Stimulated activated CD4-positive, alpha-beta T cell treated with anti-CD3 and anti-CD28 coated beads, Interleukin-2, amount 100 ng/mL, for 48 hours (primary cell): ENCODE data around the gene RPTOR.
"Not testable (repeated sequence)": the region's sequence is repeated elsewhere in the genome, so short reads cannot be mapped to it uniquely, and the experiment has no call there.

ENCODE experiments used
- DNase-seq, 2 donors: peaks; one replicate each; pipeline ENCODE4 v3.0.0-alpha.2; 2020

The RPTOR gene

DNA sequence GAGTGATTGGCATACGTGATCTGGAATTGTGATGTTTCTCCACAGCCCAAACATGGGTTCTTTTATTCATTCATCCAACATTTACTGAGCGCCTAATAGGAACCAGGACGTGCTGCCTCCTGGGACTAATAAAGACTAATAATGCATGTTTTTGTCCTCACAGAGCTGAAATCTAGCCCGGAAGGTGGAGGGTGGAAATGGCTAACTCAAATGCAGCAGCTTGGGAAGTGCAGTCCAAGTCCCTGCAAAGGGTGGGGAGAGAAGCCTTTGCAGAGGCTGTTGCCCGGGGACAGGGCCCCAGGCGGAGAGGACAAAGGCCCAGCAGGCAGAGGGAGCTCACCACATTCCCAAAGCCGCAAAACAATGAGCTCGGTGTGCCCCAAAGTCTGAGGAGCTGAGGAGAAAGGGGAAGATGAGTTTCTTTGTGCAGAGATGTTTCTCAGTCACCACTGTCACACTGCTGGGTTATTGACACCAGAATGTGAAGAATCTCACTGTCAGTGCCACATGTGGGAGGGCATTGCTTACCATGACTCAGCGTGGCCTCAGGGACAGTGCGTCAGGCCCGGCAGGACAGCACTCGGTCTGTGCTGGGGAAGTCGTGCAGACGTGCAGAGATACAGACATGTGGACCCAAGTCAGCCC lies 328.8 kb downstream of the RPTOR start:
- no peak for DNase-seq

DNA sequence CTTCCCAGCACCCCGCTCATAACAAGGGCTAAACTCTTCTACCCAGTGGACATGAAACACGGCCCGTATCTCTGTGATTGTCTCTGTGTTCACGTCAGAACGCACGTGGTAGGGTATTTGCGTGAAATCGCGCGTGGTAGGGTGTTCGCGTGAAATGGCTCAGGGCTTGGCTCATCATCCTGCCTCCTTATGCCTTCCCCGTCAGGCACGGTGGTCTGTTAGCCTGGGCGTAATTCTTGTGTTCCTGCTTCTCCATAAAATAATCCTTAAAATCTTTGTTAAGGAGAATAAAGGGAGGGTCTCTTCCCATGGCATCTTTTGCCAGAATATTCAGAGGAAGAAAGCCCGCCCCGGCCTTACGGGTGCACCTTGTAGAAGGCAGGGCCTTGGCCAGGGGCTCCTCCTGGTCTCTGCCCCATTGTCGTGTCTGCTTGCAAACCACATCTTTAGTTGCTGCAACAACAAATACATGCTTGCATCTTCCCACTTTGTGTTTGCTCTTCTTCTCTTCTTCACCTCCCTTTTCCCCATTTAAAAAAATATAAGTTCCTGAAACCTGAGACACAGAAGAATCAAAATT lies 330.3 kb downstream of the RPTOR start:
- DNase-seq, result no peak

DNA sequence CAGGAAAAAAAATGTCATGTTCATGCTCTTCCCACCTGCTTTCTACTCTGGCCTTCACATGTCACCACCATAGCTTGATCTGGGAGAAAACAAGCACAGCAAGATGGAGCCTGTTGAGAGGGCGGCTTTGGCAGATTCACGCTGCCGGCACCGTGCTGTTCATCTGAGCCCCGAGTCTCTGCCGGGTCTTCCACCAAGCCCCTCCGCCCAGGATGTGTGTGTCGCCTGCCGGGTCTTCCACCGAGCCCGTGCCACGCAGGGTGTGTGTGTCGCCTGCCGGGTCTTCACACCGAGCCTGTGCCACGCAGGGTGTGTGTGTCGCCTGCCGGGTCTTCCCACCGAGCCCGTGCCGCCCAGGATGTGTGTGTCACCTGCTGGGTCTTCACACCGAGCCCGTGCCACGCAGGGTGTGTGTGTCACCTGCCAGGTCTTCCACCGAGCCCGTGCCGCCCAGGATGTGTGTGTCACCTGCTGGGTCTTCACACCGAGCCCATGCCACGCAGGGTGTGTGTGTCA lies 330.9 kb downstream of the RPTOR start:
- not testable (repeated sequence) for DNase-seq

DNA sequence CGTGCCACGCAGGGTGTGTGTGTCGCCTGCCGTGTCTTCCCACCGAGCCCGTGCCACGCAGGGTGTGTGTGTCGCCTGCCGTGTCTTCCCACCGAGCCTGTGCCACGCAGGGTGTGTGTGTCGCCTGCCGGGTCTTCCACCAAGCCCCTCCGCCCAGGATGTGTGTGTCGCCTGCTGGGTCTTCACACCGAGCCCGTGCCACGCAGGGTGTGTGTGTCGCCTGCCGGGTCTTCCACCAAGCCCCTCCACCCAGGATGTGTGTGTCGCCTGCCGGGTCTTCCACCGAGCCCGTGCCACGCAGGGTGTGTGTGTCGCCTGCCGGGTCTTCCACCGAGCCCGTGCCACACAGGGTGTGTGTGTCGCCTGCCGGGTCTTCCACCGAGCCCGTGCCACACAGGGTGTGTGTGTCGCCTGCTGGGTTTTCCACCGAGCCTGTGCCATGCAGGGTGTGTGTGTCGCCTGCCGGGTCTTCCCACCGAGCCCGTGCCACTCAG lies 331.9 kb downstream of the RPTOR start:
- DNase-seq, result not testable (repeated sequence)

DNA sequence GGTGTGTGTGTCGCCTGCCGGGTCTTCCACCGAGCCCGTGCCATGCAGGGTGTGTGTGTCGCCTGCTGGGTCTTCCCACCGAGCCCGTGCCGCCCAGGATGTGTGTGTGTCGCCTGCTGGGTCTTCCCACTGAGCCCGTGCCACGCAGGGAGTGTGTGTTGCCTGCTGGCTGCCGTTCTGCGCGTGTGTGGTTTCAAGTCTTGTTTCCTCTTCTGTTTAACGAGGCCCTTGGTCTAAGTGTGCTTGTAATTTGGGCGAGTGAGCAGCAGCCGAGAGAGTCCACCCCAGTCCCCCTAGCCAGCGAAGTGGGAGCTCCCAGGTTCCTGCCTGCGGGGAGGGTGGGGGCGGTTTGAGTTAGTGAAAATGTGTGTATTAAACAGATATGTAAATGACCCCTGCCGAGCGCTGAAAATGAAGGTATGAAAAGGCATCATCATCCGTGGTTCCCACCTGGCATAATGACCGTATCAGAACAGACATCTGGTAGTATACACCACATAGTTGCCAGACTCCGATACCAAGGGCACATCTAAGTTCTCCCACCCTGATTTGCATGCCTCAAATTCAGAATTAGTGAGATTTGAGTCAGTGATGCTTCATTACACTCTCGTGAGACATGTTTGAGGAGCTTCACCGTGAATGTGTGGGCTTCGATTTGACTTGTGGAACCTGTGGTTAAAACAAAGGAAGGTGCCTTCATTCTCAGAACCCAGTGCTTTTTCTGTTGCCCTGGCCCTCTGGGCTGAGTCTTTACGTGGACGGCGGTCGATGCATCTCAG lies 332.5 kb downstream of the RPTOR start:
- DNase-seq, result peak; percentile 64 to 67

DNA sequence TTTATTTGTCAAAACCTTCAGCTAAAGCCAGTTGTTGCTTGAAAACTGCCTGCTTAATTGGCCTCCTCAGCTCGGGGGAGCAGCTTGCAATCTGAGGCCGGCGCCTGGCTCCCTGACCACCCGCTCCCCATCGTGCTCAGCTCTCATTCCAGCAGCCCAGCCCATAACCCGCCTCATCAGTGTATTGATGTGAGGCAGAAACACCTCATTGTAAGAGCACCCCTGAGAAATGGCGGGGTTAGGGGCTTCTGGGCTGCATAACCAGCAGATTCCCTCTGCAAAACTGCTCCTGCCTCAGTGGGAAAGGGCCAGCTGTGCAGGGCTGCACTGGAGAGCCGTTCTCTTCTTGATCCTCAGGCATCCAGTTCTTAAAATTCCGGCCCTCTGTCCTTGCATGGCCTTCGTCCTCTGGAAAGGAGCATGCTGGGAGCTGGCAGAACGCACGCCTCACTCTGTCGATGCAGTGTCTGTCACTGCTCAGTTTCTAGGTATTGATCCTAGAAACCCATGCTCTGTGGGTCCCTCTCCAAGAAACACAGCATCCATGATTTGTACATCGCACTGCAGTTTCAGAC lies 333.2 kb downstream of the RPTOR start:
- no peak for DNase-seq

DNA sequence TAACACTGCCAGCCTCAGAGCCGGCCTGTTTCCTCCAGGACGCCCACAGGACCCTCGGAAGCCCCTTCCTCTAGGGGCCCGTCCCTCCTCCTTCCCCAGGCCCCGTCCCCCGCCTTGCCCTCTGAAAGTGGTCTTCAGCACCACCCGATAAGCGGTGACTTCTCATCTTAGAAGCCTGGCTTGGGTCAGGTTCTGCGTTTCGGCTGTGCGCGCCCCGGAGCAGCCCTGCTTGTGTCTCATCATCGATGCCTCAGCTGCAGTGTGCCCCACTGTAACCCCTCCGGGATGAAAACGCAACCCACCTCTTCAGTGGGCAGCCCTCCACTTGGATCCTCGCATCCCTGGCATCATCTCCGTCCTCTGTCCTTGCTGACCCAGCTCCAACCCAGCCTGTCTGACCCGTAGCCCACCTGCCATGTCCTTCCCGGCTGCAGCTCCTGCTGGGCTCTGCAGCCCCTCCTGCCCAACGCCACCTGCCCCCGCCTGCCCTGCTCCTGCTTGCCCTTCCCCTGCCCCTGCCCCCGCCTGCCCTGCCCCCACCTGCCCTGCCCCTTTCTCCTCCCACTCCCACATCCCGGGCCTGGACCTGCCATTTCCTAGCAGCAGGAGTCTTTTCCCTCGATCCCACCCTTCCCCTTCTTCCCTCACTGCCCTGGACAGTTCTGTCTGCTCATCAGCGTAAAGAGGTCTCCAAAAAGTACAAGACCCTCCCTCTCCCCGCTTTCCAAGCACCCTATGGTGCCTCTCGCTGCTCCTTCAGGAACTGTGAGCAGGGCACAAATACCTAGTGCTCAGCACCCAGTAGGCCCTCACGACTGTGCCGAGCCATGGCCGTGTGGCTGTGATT lies 334.5 kb downstream of the RPTOR start:
- DNase-seq, result no peak

DNA sequence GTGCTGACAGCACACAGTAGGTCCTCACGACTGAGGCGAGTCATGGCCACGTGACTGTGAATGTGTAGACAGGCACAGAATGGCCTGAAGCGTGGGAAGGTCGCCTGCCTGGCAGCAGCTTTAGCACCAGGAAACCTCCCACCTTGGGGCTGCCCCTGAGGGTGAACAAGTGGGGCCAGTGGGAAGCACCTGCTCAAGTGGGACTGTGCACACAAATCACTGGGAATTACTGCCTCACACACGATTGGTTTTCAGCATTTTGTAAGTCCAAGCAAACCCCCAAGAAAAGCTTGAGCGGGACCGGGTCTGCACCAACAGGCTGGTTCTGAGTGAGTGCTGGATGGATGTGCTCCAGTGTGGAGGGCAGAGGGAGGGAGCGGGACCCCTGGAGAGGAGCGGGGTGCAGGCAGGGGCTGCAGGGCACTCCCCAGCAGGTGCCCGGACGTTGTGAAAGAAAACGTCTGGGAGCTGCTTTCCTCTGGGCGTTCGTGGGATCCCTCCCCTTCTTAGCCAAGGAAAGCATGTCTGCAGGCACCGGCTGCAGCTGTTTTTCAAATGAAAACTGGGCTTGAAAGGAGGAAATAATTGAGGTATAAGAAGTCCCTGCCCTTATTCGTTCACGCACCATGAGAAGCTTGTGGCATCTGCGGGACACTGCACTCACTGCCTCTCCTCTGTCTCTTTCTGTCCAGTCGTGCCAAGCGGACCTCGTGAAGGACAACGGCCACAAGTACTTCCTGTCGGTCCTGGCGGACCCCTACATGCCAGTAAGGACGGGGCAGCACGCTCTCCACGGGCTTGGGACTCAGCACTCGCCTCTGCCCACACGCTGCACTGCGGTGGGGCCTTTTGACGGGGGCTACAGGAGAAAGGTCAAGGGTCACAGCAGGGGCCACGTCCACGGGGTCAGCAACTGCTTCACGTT lies 335.3 kb downstream of the RPTOR start:
- DNase-seq, result no peak

DNA sequence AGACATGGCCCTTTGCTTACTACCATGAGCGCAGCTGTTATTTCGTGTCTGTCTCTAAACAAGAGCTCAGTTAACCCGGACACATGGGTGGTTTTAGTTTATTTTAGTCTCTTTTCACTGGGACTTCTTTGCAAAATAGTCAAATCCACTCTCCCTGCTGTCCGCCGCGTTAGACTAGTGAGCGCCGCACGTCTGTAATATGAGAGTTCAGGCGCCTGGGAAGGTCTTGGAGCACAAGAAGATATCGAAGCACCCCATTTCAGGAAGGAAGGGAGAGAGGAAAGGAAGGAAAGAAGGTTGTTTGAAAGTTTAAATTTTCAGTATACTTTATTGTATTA lies 336.0 kb downstream of the RPTOR start:
- no peak for DNase-seq

DNA sequence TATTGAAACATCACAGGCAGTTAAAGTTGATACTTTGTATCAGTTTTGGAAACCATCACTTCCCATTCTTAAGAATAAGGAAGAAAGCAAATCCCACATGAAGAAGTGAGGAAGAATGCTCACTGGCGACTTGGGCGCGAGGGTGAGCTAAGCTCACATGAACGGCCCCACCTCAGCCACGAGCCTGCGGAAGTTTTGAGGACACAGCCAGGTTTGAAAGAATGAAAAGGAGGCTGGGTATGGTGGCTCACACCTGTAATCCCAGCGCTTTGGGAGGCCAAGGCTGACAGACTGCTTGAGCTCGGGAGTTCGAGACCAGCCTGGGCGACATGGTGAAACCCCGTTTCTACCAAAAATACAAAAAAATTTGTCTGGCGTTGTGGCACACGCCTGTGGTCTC lies 336.7 kb downstream of the RPTOR start:
- no peak for DNase-seq

DNA sequence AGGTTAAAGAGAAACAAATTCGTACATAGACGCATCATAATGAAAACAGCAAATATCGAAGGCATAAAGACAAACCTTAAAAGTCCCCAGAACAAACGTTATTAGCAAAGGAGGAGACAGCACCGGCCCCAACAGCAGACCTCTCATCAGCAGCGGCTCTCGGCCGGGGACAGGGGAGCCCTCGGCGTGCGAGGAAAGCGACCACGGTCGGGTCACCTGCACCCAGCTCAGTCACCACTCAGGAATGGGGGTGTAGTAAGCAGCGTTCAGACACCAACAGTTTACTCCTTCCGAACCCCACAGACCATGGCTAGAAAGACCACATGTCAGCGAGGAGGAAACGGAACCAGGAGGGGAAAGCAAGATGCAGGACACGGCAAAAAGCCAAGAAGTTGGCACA lies 337.7 kb downstream of the RPTOR start:
- no peak for DNase-seq

DNA sequence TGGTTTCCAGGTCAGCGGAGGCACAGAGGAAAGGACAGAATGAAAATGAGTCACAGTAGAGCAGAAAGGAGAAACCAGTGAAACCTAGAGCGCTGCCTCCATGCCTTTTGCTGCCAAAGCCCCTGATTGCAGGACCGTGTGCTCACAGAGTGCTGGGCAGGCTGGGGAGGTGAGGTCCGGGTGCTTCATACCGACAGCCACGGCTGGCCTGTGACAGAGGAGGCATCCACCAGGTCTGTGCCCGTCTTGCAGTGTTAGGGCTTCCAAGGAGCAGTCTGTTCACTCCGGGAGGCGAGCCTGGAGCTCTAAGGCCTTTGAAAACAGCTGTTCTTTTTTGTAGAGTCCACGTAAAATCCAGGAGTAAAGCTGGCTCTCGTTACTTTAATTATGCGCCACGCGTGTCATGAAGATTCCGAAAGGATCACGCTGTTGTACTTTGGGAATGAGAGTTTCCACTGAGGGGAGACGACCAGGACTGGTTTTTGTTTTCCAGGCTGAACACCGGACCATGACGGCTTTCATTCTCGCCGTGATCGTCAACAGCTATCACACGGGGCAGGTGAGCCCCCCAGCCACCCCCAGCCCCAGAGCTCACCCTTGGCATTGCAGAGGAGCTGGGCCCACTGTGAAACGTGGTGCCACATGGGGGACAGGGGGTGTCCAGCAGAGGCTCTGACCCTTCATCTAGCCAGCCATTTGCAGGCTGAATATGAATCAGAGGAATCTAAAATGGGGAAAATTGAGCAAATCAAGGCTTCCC lies 338.5 kb downstream of the RPTOR start:
- no peak for DNase-seq

DNA sequence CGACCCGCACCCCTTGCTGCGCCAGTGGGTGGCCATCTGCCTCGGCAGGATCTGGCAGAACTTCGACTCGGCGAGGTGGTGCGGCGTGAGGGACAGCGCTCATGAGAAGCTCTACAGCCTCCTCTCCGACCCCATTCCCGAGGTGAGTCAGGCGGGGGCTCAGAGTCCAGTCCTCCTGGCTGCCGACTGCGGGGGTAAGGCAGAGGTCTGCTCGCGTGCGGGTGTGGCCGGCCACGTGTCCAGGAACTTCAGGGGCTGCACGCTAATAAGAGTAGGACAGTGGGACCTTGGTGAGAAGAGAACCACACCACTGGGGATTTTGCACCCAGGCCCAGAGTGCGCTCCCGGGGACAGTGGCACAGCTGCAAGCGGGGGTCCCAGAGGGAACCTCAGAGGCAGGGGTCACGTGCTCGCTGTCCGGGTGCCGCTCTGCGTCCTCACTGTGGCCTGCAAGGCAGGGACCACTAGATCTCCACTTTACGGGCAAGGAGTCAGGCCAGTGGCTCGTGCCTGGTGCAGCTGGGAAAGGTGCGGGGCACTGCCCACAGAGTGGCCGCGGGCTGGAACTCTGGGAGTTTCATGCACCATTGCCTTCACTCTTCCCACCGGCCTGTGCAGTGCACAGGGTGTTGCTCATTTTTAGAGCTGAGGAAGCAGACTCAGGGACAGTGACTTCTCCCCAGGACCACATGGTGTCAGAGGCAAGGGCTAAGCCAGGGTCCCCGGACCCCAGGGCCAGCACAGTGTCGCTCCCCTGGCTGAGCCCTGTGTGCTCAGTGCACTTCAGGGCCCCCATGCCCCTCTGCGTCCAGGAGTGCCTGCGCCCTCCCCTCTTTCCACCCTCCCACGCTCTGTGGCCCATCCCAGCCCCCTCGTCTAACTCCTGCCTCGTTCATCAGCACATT lies 339.4 kb downstream of the RPTOR start:
- no peak for DNase-seq

DNA sequence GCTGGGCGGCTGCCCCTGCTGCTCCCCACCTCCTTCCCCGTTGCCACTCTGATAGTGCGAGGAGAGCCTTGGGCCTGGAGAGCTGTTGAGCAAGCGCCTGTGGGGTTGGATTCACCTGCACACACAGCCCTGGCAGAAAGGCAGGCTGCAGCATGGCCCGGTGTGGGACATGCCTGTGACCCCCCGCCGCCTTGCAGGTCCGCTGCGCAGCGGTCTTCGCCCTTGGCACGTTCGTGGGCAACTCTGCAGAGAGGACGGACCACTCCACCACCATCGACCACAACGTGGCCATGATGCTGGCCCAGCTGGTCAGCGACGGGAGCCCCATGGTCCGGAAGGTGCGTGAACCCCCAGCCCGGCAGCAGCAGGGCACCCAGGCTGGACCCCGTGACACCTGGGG lies 340.2 kb downstream of the RPTOR start:
- no peak for DNase-seq

DNA sequence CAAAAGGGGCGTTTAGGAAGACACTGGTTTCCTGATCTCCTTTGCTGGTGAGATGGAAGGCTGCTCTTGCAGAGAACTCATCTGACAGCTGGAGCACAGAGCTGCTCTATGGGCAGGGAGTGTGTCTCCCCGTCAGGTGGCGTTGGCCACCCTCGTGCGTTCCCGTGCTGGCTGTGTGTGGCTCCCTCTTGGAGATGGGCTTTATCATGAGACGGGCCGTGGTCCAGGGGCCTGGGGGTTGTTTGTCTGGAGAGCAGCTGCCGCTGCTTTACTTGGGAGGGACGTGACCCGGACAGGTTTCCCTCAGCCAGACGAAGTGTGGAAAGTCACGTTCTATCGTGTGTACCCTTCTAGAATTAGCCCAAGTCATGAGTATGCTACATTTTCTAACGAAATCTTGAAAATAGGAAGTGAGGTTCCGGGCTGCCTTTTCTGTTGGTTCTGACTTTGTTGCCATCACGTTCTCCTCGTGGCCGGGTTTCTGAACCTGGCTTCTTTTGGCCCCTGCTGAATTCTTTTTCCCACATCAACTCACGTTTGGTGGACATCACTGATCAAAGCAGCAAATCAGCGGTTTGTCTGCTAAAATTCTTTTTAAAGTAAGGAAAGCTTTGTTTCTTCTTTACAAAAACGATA lies 341.4 kb downstream of the RPTOR start:
- DNase-seq, result no peak

DNA sequence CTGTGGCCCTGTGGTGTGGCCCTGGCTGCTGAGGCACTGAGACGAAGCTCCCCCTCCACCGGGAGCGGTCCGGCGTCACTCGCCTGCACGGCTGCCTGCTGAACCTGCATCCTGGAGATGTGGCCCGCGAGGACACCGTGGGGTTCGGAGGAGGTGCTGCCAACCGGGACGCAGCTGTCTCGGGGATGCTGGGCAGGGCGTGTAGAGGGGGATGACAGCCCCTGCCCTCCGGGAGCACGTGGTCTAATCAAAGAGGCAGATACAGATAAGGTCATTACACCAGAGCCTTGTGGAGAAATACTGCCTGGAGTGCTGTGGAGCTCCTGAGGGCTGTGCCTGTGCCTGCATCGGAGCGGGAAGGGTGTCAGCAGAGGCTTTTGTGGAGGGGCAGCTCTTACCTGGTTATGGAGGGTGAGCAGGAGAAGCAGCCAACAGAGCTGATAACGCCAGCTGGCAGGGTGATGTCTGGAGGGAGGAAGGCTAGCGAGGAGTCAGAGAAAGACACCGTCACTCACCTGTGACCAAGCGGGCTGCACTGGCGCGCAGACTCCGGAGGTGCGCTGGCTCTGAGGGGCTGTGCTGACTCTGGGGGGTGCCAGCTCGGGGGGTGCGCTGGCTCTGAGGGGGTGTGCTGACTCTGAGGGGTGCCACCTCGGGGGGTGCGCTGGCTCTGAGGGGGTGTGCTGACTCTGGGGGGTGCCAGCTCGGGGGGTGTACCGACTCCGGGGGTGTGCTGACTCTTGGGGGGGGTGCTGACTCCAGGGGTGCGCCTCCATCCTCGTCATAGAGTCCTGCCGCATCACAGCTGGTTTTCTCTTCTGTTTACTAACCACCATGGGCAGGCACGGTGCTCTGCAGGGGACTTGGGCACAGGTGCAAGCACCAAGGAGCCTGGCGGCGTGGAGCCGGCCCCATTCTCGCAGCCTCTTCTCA lies 342.3 kb downstream of the RPTOR start:
- DNase-seq, result no peak

DNA sequence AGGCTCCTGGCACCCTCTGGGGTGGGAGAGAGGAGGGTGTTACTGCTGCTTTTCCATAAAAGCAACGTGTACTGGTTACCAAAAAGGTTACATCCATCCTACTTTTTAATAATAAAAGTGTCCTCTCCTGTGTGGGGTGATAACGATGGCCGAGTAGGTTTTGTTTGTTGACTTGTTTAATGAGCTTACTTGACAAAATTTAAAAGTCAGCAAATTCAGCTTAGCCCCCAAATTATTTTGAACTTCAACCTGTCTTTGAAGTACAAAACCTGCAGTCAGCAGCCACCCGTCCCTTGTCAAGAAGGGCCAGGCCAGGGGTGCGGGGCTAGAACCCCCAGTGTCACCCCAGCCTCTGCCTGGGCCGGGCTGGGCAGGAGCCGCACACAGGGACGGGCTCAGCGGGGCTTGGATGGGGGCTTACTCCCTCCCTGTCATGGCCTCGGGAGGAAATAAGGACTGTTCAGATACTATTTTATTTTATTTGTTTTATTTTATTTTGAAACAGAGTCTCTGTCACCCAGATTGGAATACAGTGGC lies 343.1 kb downstream of the RPTOR start:
- no peak for DNase-seq
